ENCODE results near the gene AVEN.
A peak's percentile ranks its signal among the peaks of the same experiment; 100 is the strongest.

The AVEN gene

DNA sequence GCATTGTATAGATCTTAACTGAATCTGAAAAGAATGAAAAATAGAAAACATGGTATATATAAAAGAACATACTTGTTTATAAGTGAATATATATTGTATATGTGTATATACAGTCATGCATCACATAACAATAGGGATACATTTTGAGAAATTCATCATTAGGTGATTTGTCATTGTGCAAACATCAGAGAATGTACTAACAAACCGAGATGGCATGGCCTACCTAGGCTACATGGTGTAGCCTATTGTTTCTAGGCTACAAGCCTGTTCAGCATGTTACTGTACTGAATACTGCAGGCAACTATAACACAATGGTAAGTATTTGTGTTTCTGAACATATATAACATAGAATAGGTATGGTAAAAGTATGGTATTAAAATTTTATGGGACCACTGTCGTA, 135.3 kb downstream of the AVEN start:
- POLR2A ChIA-PET (ENCODE audit: low non-redundant PET) = no interaction called here
- TF ChIP-seq, protein P1, sequence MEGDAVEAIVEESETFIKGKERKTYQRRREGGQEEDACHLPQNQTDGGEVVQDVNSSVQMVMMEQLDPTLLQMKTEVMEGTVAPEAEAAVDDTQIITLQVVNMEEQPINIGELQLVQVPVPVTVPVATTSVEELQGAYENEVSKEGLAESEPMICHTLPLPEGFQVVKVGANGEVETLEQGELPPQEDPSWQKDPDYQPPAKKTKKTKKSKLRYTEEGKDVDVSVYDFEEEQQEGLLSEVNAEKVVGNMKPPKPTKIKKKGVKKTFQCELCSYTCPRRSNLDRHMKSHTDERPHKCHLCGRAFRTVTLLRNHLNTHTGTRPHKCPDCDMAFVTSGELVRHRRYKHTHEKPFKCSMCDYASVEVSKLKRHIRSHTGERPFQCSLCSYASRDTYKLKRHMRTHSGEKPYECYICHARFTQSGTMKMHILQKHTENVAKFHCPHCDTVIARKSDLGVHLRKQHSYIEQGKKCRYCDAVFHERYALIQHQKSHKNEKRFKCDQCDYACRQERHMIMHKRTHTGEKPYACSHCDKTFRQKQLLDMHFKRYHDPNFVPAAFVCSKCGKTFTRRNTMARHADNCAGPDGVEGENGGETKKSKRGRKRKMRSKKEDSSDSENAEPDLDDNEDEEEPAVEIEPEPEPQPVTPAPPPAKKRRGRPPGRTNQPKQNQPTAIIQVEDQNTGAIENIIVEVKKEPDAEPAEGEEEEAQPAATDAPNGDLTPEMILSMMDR (conservative IDR thresholded peaks at IDR 0.05; ENCODE audit: low read depth) = no peak
- CTCF ChIA-PET = interaction anchor here (0.6 kb wide), 1 partner anchor 117 kb away, joined by 3 read pairs; no protein-coding TSS in a partner anchor

GRCh38 chr15:33902043-33902442, 137.0 kb downstream of the AVEN start:
- no peak overlapping the region for H3K27ac ChIP-seq
- CTCF ChIA-PET = no interaction called here
- TF ChIP-seq, protein P1 (conservative IDR thresholded peaks at IDR 0.05; ENCODE audit: low read depth) = no peak
- POLR2A ChIA-PET (ENCODE audit: low non-redundant PET) = no interaction called here
- no peak for DNase-seq (ENCODE audit: low spot score)

More for the DNA sequence above, 135.3 kb downstream of the AVEN start:
- DNase-seq (ENCODE audit: low spot score) = no peak
- H3K27ac ChIP-seq = no peak overlapping the region

GRCh38 chr15:33894193-33894592, 144.8 kb downstream of the AVEN start:
- no peak for DNase-seq (ENCODE audit: low spot score)
- TF ChIP-seq, protein P1 (conservative IDR thresholded peaks at IDR 0.05; ENCODE audit: low read depth) = no peak
- ChIA-PET CTCF (no interaction called here), POLR2A (ENCODE audit: low non-redundant PET) (interaction anchor here (0.7 kb wide), 1 partner anchor 628 kb away, joined by 5 read pairs; no protein-coding TSS in a partner anchor)
- no peak overlapping the region for H3K27ac ChIP-seq

DNA sequence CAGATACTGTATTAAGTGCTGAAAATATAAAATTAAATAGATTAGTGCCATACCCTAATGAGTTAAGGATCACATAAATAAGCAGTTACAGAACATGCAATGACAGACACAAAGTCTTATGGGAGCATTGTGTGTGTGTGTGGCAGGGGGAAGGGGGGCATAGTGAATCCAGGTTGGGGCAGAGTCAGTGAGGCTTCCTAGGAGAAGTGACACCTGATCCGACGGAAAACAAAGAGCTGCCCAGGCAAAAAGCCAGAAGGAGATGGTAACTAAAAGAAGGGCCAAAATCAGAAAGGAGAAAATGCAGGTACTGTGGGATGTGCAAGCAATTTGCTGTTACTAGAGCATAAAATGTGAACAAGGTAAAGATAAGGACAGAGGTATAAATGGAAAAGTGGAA, 150.8 kb downstream of the AVEN start:
- ChIA-PET CTCF (no interaction called here), POLR2A (ENCODE audit: low non-redundant PET) (no interaction called here)
- DNase-seq (ENCODE audit: low spot score) = no peak
- TF ChIP-seq, protein P1 (conservative IDR thresholded peaks at IDR 0.05; ENCODE audit: low read depth) = no peak
- no peak overlapping the region for H3K27ac ChIP-seq

DNA sequence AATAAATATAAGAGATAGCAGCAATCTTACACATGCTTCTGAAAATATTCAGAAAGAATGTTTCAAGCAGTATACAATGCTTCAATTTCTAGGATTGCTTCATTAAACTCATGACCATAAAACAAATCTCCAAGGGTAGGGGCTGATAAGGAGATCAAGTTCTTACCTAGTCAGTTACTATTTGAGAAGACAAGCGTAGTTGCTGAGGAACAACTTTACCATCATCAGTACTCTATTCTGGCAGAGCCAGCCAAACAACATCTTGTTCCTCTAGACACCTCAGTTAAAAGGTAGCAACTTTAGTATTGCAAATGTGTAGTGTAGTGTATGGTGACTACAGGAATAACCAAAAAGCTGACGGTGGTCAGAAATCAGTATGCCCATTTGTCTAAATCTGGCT, 156.1 kb downstream of the AVEN start:
- POLR2A ChIA-PET (ENCODE audit: low non-redundant PET) = no interaction called here

GRCh38 chr15:33874156-33874555, 164.8 kb downstream of the AVEN start:
- TF ChIP-seq, protein P1 (conservative IDR thresholded peaks at IDR 0.05; ENCODE audit: low read depth) = no peak

More for the DNA sequence above, 156.1 kb downstream of the AVEN start:
- TF ChIP-seq, protein P1 (conservative IDR thresholded peaks at IDR 0.05; ENCODE audit: low read depth) = no peak
- DNase-seq (ENCODE audit: low spot score) = no peak
- CTCF ChIA-PET = interaction anchor here (0.5 kb wide), 1 partner anchor 35 kb away, joined by 5 read pairs; no protein-coding TSS in a partner anchor
- H3K27ac ChIP-seq = no peak overlapping the region

More at GRCh38 chr15:33874156-33874555, 164.8 kb downstream of the AVEN start:
- POLR2A ChIA-PET (ENCODE audit: low non-redundant PET) = no interaction called here
- no peak overlapping the region for H3K27ac ChIP-seq
- CTCF ChIA-PET = interaction anchor here (0.6 to 0.7 kb wide), 2 partner anchors 11 to 313 kb away, joined by 3 read pairs; no protein-coding TSS in a partner anchor
- DNase-seq (ENCODE audit: low spot score) = peak; percentile 18

Measured in RWPE1 (cell line).